Measurements from ENCODE around the gene CACNG1. TPM values are rescaled to one million over a fixed set of nuclear protein-coding genes. Genes with fewer than 3 reads are reported as not detected.
"Not testable (repeated sequence)": the region's sequence is repeated elsewhere in the genome, so short reads cannot be mapped to it uniquely, and the experiment has no call there.

CACNG1 gene
- total RNA-seq, 1 donor from 2014 or later: not detected

GRCh38 chr17:67079491-67079890, 35.1 kb downstream of the CACNG1 start:
- Mint-ChIP-seq H3K4me3 (no peak overlapping the region), H3K27me3 (ENCODE audit: insufficient read depth) (no peaks in the 10 kb centered on the region), H3K27ac (no peak overlapping the region), H3K36me3 (ENCODE audit: low read depth) (peaks cover 23% of the 10 kb centered on the region), H3K9me3 (no peaks in the 10 kb centered on the region), H3K4me1 (ENCODE audit: low read depth) (peaks cover 28% of the 10 kb centered on the region)
- DNase-seq (ENCODE audit: low spot score): no peak
- intact Hi-C loops (cut with micrococcal nuclease): no loop called here

- Mint-ChIP-seq H3K4me3 (no peak overlapping the region), H3K27ac (no peak overlapping the region), H3K9me3 (no peaks in the 10 kb centered on the region), H3K27me3 (ENCODE audit: insufficient read depth) (no peaks in the 10 kb centered on the region), H3K4me1 (ENCODE audit: low read depth) (peaks cover 28% of the 10 kb centered on the region), H3K36me3 (ENCODE audit: low read depth) (peaks cover 23% of the 10 kb centered on the region)
- intact Hi-C loops (cut with micrococcal nuclease): no loop called here
- DNase-seq (ENCODE audit: low spot score): no peak
These were observed 36.5 kb downstream of the CACNG1 start for GRCh38 chr17:67080804-67081203.

- Mint-ChIP-seq H3K36me3 (ENCODE audit: low read depth) (peaks cover 18% of the 10 kb centered on the region), H3K9me3 (no peaks in the 10 kb centered on the region), H3K27me3 (ENCODE audit: insufficient read depth) (no peaks in the 10 kb centered on the region), H3K4me1 (ENCODE audit: low read depth) (peaks cover 28% of the 10 kb centered on the region), H3K27ac (no peak overlapping the region), H3K4me3 (no peak overlapping the region)
- no peak for DNase-seq (ENCODE audit: low spot score)
- intact Hi-C loops (cut with micrococcal nuclease): no loop called here
These were observed 37.8 kb downstream of the CACNG1 start for GRCh38 chr17:67082107-67082506.

DNA sequence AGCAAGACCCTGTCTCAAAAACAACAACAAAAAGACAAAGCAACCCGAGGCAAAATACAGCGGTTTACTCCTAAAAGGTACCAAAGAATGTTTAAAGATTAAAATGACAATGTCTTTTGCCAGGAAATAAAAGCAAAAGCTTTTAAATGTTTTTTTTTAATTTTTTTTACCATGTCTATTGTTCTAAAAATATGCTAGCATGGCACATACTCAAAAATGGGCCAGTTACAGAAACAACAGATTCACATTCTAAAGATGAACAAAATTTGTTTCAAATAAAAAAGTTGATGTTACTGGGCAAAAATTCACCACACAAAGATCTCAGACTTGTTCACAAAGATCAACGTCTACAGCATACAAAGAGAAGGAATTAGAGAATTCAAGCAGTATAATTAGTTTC, 41.1 kb downstream of the CACNG1 start:
- Mint-ChIP-seq H3K27ac (no peak overlapping the region), H3K27me3 (ENCODE audit: insufficient read depth) (no peaks in the 10 kb centered on the region), H3K4me1 (ENCODE audit: low read depth) (peaks cover 33% of the 10 kb centered on the region), H3K36me3 (ENCODE audit: low read depth) (peaks cover 20% of the 10 kb centered on the region), H3K4me3 (no peak overlapping the region), H3K9me3 (no peaks in the 10 kb centered on the region)
- intact Hi-C loops (cut with micrococcal nuclease): no loop called here
- DNase-seq (ENCODE audit: low spot score): no peak

GRCh38 chr17:67088639-67089038, 44.3 kb downstream of the CACNG1 start:
- Mint-ChIP-seq H3K27me3 (ENCODE audit: insufficient read depth) (no peaks in the 10 kb centered on the region), H3K4me1 (ENCODE audit: low read depth) (peaks cover 12% of the 10 kb centered on the region), H3K9me3 (no peaks in the 10 kb centered on the region), H3K36me3 (ENCODE audit: low read depth) (peaks cover 24% of the 10 kb centered on the region), H3K4me3 (no peak overlapping the region), H3K27ac (no peak overlapping the region)
- DNase-seq (ENCODE audit: low spot score): no peak
- intact Hi-C loops (cut with micrococcal nuclease): no loop called here

DNA sequence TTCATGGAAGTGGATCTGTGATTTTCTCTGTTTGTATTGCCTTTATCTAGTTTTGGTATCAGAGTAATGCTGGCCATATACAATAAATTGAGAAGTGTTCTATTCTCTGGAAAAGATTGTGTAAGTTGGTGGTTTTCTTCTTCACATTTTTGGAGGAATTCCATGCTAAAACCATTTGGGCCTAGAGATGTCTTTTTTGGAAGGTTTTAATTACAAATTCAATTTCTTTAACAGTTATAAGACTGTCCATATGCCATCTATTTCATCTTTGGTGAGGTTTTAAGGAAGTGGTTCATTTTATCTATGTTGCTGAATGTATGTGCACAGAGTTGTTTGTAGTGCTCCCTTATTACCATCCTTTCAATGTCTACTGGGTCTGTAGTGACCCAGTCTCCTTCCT, 46.0 kb downstream of the CACNG1 start:
- intact Hi-C loops (cut with micrococcal nuclease): no loop called here
- peaks cover 12% of the 10 kb centered on the region for H3K4me1 Mint-ChIP-seq (ENCODE audit: low read depth)
- H3K27me3 Mint-ChIP-seq (ENCODE audit: insufficient read depth): no peaks in the 10 kb centered on the region
- H3K36me3 Mint-ChIP-seq (ENCODE audit: low read depth): peaks cover 26% of the 10 kb centered on the region
- DNase-seq (ENCODE audit: low spot score): no peak
- H3K27ac Mint-ChIP-seq: no peak overlapping the region
- H3K9me3 Mint-ChIP-seq: no peaks in the 10 kb centered on the region
- no peak overlapping the region for H3K4me3 Mint-ChIP-seq

DNA sequence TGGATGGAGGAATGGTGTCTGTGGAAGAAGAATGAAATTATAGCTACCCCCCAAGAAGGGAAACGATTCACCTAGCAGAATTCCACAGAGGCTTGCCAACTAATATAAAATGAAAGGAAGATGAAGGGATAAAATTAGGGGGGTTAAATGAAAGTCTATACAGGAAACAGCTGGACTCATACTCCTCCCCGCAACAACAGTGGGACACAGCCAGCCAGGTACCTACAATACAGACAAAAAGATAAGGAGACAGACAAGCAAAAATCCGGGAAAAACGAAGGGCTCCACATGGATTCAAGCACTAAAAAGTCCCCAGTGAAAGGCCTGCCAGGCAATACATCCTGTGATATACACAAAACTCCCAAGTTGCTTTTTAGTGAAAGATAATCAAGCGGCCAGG, 47.9 kb downstream of the CACNG1 start:
- no peaks in the 10 kb centered on the region for H3K27me3 Mint-ChIP-seq (ENCODE audit: insufficient read depth)
- H3K9me3 Mint-ChIP-seq: no peaks in the 10 kb centered on the region
- H3K36me3 Mint-ChIP-seq (ENCODE audit: low read depth): peaks cover 30% of the 10 kb centered on the region
- DNase-seq (ENCODE audit: low spot score): no peak
- H3K4me1 Mint-ChIP-seq (ENCODE audit: low read depth): peaks cover 17% of the 10 kb centered on the region
- intact Hi-C loops (cut with micrococcal nuclease): no loop called here
- no peak overlapping the region for H3K27ac Mint-ChIP-seq
- H3K4me3 Mint-ChIP-seq: no peak overlapping the region

DNA sequence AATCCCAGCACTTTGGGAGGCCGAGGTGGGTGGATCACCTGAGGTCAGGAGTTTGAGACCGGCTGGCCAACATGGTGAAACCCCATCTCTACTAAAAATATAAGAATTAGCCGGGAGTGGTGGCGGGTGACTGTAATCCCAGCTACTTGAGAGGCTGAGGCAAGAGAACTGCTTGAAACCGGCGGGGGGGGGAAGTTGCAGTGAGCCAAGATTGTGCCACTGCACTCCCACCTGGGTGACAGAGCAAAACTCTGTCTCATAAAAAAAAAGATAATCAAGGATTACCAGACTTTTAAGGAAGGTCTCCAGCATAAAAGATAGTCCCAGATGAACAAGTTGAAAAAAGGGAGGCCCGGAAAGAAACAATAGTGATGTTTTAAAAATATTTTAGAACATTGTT, 48.4 kb downstream of the CACNG1 start:
- H3K9me3 Mint-ChIP-seq; DNase-seq (ENCODE audit: low spot score); intact Hi-C loops (cut with micrococcal nuclease); H3K27me3 Mint-ChIP-seq (ENCODE audit: insufficient read depth); H3K27ac Mint-ChIP-seq; H3K4me3 Mint-ChIP-seq: not testable (repeated sequence)
- peaks cover 17% of the 10 kb centered on the region for H3K4me1 Mint-ChIP-seq (ENCODE audit: low read depth)
- peaks cover 26% of the 10 kb centered on the region for H3K36me3 Mint-ChIP-seq (ENCODE audit: low read depth)

DNA sequence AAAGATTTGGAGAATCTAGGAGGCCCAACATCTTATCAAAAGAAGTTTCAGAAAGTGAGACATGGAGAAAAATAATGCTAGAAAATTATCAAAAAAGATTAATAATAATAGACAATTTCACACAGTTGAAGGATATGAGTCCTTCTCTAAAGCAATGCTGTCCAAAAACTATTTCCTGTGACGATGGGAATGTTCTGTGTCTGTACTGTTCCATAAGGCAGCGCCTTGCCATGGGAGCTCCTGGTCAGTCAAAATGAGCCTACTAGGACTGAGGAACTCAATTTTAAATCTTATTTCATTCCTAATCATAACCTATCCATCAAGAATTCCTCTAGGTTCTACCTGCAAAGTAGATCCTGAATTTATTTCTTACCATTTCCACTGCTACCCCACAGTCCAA, 49.0 kb downstream of the CACNG1 start:
- intact Hi-C loops (cut with micrococcal nuclease): no loop called here
- Mint-ChIP-seq H3K4me3 (no peak overlapping the region), H3K9me3 (no peaks in the 10 kb centered on the region), H3K27ac (no peak overlapping the region), H3K36me3 (ENCODE audit: low read depth) (peaks cover 28% of the 10 kb centered on the region), H3K27me3 (ENCODE audit: insufficient read depth) (no peaks in the 10 kb centered on the region), H3K4me1 (ENCODE audit: low read depth) (peaks cover 17% of the 10 kb centered on the region)
- DNase-seq (ENCODE audit: low spot score): no peak

DNA sequence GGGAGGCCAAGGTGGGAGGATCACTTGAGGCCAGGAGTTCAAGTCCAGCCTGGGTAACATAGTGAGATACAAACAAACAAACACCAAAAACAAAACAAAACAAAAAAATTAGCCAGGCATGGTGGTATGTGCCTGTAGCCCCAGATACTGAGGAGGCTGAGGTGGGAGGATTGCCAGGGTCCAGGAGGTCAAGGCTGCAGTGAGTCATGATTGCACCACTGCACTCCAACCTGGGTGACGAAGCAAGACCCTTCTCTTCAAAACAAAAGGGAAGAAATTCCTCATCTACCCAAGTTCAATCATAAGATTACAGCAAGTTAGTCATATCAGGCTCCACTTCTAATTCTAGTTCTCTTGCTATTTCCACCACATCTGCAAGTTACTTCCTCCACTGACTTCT, 50.9 kb downstream of the CACNG1 start:
- DNase-seq (ENCODE audit: low spot score); H3K4me3 Mint-ChIP-seq; H3K9me3 Mint-ChIP-seq; H3K27me3 Mint-ChIP-seq (ENCODE audit: insufficient read depth); intact Hi-C loops (cut with micrococcal nuclease); H3K27ac Mint-ChIP-seq: not testable (repeated sequence)
- H3K4me1 Mint-ChIP-seq (ENCODE audit: low read depth): peaks cover 11% of the 10 kb centered on the region
- peaks cover 29% of the 10 kb centered on the region for H3K36me3 Mint-ChIP-seq (ENCODE audit: low read depth)

DNA sequence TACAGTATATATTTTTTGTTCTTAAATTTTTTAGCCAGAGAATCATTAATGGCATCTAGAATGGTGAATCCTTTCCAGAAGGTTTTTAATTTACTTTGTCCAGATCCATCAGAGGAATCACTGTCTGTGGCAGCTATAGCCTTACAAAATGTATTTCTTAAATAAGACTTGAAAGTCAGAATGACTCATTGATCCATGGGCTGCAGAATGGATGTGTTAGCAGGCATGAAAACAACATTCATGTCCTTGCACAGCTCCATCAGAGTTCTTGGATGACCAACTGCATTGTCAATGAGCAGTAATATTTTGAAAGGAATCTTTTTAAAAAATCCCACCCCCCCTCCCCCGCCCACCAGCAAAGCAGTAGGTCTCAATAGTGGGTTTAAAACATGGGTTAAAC, 51.4 kb downstream of the CACNG1 start:
- Mint-ChIP-seq H3K9me3 (no peaks in the 10 kb centered on the region), H3K27me3 (ENCODE audit: insufficient read depth) (no peaks in the 10 kb centered on the region), H3K4me3 (no peak overlapping the region), H3K27ac (no peak overlapping the region), H3K4me1 (ENCODE audit: low read depth) (peaks cover 13% of the 10 kb centered on the region), H3K36me3 (ENCODE audit: low read depth) (peaks cover 25% of the 10 kb centered on the region)
- intact Hi-C loops (cut with micrococcal nuclease): no loop called here
- DNase-seq (ENCODE audit: low spot score): no peak

- H3K27me3 Mint-ChIP-seq (ENCODE audit: insufficient read depth): no peaks in the 10 kb centered on the region
- peak overlapping the region; percentile 32 for H3K27ac Mint-ChIP-seq
- H3K9me3 Mint-ChIP-seq: no peaks in the 10 kb centered on the region
- no peak for DNase-seq (ENCODE audit: low spot score)
- intact Hi-C loops (cut with micrococcal nuclease): no loop called here
- peaks cover 25% of the 10 kb centered on the region for H3K36me3 Mint-ChIP-seq (ENCODE audit: low read depth)
- H3K4me3 Mint-ChIP-seq: no peak overlapping the region
- peaks cover 13% of the 10 kb centered on the region for H3K4me1 Mint-ChIP-seq (ENCODE audit: low read depth)
These were observed 52.3 kb downstream of the CACNG1 start for GRCh38 chr17:67096609-67097008.

- H3K27me3 Mint-ChIP-seq (ENCODE audit: insufficient read depth): no peaks in the 10 kb centered on the region
- intact Hi-C loops (cut with micrococcal nuclease): no loop called here
- peaks cover 17% of the 10 kb centered on the region for H3K4me1 Mint-ChIP-seq (ENCODE audit: low read depth)
- H3K4me3 Mint-ChIP-seq: no peak overlapping the region
- peaks cover 21% of the 10 kb centered on the region for H3K36me3 Mint-ChIP-seq (ENCODE audit: low read depth)
- no peak overlapping the region for H3K27ac Mint-ChIP-seq
- H3K9me3 Mint-ChIP-seq: no peaks in the 10 kb centered on the region
- no peak for DNase-seq (ENCODE audit: low spot score)
These were observed 53.7 kb downstream of the CACNG1 start for GRCh38 chr17:67098006-67098405.

GRCh38 chr17:67104641-67105040, 60.3 kb downstream of the CACNG1 start:
- H3K27me3 Mint-ChIP-seq (ENCODE audit: insufficient read depth); H3K4me3 Mint-ChIP-seq; H3K9me3 Mint-ChIP-seq; H3K27ac Mint-ChIP-seq; DNase-seq (ENCODE audit: low spot score); intact Hi-C loops (cut with micrococcal nuclease): not testable (repeated sequence)
- Mint-ChIP-seq H3K4me1 (ENCODE audit: low read depth) (peaks cover 20% of the 10 kb centered on the region), H3K36me3 (ENCODE audit: low read depth) (peaks cover 31% of the 10 kb centered on the region)
